HG03039 (cell line): Measurements from ENCODE around the gene IQCH.

Source experiments
- ATAC-seq: cut with Tn5 transposase; IDR thresholded peaks from one replicate; pipeline ENCODE4 v1.9.1; 2021; ENCODE audit warnings: mild to moderate bottlenecking, moderate library complexity; ENCODE audit not compliant: unreplicated experiment

The IQCH gene

DNA sequence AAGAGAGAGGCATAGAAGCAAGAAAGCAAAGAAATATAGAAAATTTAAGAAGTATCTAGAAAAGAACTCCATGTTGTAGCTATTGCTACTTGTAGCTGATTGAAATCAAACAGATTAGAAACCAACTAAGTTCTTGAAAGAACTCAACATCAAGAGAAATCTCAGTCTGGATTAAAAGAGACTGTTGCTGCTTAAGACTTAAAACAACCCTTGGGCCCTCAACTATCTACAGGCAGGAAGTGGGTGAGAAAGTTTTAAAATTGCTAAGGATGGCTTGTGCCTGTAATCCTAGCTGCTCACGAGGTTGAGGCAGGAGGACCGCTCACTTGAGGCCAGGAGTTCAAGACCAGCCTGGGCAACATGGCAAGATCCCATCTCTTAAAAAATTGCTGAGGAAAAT is 227.1 kb downstream of the IQCH start:
- ATAC-seq: no peak

DNA sequence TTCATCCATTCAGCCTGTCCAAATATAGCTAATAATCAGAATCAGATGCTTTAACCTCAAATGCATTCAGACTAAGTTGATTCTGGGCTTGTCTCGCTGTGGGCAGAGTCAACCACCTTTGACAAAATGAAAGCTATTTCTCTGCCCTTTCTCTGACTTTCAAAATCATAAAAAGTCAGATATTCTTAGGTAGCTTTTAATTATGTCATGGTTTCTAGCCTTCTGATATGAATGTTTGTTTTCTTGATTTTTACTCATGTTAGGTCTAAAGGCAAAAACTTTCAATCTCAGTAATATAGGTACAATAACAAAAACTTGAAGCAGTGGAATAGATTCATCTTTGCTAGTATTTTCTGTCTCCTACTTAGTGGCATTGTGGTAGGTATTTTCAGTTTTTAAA is 241.0 kb downstream of the IQCH start:
- ATAC-seq: no peak

DNA sequence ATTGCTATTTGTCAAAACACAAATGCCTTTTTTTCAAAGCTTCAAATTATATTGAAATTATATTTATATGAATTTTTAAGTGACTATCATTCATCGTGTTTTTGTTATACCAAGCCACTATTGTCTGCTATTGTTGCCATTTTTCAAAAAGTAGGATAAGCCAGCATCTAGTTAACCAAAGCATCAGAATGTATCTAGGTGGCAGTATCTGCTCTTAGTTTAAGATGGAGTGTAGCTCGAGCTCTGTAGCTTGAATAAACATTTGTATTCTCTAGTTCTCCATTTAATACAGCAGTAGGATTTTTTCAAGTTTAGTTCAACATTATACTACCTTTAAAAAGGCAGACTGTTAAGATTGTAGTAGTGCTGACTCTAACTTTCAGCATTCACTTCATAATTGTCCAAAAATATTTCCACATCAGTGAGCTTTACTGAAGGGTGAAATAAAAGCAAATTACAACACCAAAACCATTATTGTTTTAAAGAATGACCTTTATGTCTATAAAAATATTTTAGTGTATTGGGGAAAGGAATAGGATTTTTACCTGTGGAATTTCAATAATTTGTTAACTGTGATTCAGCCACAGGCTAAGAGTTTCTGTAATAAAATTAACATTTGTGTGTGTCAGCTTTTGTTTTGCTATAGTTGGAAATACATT is 246.7 kb downstream of the IQCH start:
- no peak for ATAC-seq

DNA sequence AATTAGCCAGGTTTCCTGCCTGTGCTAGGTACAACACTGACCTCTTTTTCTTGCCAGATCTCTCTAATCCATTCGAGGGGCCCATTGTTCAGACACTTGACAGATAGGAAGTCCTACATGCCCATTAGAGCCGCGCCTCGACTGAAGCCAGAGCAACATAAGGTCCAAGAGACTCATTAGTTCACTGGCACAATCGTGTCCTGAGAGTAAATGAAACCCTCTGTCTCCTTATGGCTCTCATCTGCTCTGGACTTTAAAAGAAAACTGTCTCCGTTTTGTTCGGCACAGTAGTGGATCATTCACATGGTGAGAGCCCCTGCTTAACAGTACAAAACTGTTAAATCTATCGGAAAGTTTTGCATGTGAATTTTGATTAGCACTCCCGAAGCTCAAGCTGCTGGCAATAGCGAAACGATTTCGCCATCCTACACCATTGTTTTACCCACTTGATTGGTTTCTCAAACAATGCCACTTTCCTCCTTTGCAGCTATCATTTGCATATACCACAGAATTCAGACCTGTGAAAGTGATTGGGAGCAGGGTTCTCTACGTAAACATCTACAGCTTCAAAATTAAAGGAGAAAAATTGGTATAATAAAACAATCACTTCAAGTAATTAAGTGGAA is 247.4 kb downstream of the IQCH start:
- ATAC-seq: no peak

DNA sequence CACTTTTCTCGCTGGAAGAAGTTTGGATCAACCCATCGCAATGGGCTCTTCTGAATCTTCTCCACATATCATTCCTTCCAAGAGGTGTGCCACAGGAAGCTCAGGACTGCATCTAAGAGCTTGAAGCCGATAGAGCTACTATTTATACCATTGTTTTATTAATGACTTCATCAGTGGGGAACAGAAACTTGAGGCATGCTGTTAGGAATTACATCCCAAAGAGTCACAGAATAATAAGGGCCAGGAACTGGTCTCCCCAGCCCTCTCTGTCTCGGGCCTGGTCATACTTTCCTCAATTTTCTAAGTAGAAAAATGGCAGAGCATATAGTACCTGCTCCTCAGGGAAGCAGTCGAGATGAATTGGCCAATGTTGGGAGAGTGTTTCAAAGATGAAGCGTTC is 249.5 kb downstream of the IQCH start:
- no peak for ATAC-seq

DNA sequence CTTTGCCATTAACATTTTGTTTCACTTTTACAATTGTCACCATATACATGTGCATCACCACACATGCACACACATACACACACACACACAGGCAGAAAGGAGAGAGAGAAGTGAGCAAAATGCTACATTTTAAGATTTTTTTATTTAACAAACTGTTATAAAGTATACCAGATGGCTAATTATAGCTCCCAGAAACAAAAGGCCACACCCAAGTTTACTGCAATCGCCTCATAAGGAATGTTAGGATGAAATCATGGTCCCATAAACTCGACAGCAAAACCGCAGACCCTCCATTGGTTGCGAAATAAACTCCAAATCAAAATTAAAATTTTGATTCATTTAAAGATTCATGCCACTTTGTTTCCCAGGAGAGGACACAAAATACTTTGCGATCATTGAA is 250.2 kb downstream of the IQCH start:
- ATAC-seq: no peak

DNA sequence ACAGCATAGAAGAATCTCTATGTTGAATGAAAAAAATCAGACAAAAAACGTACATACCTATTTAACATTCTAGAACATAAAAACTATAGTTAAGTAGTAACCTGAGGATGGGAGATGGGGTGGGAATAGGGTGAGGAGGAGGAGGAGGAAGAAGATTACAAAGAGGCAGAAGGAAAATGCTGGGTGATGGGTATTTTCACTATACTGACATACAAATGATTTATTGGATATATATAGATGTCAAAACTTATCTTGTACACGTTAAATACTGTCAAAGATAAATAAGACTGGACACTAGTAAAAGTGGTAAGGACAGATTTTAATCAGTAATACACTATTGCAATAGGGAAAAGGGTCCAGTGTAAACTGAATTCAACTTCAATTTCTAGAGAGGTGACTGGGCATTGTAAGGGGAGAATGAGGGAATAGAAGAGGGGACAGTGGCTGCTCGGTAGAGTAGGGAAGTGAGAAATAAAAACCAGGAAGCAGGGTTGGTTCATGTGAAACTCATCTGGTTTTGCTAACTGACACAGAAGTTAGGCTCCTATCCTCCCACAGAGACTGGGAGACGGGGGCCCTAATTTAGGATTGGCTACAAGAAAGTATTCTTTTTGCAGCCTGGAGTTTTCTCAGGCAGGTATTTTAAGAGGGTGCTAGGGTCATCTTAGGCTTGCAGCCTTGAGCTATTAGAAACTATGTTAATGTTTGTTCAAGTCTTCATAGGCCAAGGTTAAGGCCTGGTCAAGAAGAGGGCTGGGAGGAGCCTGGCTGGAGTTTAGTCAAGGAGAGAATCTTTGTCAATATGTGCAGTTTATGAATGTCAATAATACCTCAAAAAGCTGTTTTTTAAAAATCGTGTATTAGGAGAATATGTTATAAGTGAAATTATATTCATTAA is 251.3 kb downstream of the IQCH start:
- ATAC-seq: no peak

DNA sequence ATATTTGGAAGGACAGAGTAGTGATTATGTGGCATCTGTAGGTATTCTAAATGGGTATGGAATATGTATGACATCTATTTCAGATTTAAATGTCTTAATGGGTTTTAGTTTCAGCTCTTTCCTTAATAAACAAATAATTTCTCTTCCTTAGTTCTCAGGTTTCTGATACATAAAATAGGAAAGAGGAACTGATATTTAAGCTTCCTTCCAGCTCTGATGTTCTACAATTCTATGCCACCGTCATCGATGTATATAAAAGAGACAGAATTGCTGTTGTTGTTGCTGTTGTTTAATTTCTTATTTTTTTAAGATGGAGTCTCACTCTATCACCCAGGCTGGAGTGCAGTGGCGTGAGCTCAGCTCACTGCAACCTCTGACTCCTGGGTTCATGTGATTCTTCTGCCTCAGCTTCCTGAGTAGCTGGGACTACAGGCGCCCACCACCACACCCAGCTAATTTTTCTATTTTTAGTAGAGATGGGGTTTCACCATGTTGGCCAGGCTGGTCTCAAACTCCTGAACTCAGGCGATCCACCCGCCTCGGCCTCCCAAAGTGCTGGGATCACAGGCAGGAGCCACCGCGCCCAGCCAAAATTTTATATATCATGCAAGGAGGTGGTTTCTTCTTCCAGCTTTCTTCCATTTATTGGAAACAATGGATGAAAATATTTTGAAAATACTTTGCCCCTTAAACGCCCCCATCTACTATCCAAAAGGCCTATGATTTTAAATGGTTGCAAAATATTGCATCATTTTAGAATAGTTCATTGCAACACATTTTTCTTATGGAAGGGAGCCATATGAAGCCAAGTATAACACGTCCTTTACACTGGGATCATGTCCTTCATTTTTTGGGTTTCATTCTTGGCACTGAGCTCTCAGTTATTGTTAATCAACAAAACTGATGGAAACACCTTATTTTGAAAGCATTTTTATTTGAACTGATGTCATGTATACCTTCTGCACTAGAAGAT is 252.5 kb downstream of the IQCH start:
- ATAC-seq: no peak

DNA sequence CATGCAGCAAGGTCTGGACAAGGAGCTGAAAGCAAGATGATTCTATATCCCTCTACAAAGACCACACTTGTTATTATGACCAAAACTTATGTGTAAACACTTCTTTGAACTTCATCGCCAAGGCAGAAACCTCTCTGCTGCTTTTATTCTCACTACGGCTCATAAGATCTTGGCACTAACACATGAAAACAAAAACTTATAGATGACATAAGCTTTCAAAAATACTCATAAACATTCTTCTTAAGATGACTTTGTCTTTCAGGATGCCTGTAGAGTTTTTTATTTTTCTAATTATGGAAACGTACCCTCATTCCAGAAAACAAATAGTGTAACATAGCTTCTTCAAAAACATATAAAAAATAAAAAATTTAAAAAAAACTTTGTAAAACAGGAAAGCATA is 253.8 kb downstream of the IQCH start:
- ATAC-seq: no peak

DNA sequence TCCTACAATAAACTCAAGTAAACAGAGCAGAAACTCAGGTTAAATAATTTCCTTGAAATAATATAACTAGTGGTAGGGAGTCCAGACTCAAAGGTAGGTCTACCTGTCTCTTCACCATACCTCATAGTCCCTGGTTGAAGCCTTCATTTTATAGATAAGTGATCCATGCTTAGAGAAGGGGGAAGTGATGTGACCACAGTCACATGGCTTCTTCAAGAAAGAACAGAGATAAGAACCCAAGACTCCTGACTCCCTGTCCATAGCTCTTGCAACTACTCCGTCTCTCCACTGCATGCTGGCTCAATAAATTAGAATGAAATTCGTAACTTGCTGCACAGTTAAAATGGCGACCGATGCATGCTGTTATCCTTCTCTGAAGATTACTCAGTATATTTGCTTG is 255.3 kb downstream of the IQCH start:
- ATAC-seq: no peak

DNA sequence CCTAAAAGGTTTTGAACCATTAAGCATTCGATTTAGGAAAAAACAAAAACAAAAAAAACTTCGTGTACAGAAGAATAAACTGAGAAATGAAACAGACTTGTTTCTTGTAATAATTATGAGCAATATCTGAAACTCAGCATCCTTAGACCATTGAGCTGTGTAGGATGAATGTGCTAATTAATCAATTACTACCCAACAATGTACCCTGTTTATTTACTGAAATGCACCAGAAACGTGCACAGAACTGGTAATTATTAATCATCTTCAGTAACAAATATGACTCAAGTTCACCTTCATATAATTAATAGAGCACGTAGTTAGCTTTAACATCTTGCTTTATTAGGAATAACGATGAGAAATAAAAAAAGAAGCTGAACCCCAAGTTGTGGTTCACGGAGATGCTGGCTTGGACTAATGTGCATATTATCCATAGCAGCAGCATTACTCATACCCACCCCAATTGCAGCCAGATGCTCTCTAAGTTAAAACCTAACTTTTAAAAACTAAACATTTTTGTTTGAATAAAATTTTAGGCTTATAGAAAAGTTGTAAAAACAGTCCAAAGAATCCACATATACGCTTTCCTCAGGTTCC is 256.1 kb downstream of the IQCH start:
- ATAC-seq: no peak

DNA sequence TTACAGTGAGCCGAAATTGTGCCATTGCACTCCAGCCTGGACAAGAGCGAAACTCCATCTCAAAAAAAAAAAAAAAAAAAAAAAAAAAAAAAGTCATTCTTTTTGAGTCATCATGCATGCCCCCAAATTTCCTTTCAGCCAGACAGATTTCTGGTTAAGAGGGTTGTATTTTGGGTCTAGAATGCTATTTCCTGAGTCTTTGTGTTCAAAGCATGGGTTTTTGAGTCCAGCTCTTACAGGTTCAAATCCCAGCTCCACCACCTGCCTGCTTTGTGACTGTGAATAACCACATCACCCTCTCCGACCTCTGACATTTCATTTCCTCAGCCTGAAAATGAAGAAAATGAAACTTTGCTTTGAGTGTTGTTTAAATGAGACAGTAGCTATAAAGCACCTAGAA is 257.0 kb downstream of the IQCH start:
- no peak for ATAC-seq

DNA sequence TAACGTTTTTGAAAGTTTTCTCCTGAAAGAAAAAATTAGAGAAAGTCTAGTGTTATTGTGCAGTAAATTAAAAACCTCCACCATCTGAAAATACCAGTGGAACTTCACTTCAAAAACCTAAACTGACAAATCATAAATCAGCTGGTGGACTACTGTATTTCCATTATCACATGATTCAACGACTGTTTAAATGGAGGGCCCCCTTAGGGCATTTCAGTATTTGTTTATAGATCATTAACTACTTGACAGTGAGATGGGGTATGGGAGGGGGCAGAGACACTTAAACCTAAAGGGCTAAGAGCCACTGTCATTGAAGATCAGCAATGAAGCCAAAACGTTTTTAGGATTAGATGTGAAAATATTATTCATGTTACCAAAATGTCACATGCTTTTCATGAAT is 257.6 kb downstream of the IQCH start:
- no peak for ATAC-seq

DNA sequence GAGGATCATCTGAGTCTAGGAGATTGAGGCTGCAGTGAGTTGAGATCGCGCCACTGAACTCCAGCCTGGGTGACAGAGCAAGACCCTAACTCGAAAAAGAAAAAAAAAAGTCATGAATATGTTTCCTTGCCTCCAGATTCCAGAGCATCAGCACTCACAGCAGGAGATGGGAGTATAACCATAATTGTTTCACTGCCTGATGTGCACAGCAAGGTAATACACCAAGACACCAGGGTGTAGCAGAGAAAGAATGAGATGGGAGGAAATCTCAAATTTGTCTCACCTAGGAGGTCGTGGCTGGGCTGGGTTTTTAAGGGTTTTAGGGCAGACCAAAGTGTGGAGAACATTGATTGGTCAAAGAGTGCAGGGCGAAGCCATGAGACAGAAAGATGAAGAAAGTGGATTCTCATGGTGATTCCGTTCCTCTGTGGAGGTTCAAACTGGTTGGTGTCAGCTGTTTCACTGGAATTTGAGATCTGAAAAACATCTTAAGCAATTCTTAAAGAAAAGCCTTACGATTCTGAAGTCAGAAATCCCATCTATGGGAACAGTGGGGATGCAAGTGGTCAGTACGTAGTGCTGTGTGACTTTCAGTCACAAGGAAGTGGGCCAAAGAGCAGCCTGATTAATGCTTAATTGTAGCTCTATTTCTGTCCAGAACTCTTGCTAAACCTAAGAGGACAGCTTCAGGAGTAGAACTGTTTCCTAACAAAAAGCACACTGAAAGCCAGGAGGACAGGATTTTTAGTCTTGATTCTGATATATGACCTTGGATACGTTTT is 258.5 kb downstream of the IQCH start:
- no peak for ATAC-seq

DNA sequence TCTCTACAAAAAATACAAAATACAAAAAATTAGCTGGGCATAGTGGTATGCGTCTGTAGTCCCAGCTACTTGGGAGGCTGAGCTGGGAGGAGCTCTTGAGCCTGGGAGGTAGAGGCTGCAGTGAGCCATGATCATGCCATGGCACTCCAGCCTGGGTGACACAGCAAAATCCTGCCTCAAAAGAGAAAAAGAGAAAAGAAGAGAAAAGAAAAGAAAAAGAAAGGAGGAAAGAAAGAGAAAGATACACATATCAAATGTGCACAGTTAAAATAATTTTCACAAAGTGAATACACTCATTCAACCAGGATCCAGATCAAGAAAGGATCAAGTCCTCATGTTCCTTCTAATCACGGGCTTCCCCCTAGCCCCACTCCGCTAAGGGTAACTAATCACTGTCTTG is 260.5 kb downstream of the IQCH start:
- ATAC-seq: no peak

DNA sequence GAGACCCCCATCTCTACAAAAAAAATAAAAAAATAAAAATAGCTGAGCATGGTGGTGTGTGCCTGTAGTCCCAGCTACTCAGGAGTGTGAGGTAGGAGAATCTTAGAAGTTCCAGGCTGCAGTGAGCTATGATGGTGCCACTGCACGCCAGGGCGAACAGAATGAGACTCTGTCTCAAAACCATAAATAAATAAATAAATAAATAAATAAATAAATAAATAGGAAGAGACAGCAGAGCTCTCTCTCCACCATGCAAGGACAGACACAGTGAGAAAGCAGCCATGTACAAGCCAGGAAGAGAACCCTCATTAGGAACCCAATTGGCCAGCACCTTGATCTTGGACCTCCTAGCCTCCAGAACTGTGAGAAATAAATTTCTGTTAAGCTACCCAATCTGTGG is 261.0 kb downstream of the IQCH start:
- ATAC-seq: no peak

DNA sequence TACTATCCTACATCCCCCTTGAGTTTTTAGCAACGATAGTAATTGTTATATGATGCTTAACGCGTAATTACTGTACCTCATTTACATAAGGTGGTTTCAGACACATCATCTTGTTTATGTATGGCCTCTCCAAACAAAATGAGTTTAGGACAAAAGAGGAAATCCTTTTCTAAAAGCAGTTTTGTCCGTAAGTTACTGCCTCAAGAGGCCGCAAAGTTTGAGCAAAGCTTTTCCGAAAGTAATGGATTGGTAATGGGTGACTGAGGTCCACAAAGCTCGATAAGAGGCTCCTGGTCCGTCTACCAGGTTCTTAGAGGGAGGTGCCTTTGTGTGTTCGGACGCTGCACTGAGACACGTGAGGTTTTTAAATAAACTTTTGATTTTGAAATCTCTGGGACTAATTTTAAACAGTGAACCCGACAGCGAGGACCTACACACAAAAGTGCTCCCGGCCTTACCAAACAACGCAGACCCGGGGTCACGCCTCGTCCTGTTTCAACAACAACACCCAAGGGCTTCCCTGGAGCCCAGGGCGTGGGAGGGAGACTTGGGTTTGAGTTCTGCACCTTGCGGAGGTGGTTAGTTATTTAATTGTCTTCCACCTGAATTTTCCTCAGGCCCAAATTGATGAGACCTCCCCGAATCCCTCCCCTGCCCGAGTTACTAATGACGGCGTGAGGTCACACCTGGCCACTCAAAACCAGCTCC is 265.9 kb downstream of the IQCH start:
- no peak for ATAC-seq

DNA sequence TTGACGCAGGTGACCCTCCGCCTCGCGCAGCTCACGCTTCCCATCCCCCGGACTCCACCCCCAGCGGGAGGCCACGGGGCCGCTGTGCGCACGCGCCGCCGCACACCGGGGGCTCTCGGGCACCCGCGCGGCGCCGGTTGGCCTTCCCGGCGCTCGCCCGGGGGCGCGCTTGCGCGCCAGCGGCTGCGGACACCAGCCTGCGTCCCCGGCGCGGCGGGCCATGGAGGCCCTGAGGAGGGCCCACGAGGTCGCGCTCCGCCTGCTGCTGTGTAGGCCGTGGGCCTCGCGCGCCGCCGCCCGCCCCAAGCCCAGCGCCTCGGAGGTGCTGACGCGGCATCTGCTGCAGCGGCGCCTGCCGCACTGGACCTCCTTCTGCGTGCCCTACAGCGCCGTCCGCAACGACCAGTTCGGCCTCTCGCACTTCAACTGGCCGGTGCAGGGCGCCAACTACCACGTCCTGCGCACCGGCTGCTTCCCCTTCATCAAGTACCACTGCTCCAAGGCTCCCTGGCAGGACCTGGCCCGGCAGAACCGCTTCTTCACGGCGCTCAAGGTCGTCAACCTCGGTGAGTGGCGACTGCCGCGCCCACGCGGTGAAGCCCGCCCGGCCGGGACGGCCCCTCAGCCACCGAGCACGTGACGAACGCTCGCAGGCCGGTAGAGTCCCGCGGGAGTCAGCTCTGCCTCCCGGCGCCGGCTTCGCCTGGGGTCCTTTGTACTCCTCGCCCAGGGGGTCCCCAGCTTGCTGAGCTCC is 266.6 kb downstream of the IQCH start, which contains the start of gene C15orf61:
C15orf61 (plus strand) TSS at position 103 of the 754 bp plus-strand sequence; CDS start at position 221, 118 bp downstream.
- ATAC-seq: peak; percentile 69
